Breast epithelium (tissue), 4 donors: ENCODE measurements around the gene MAMLD1. TPM values are rescaled to one million over a fixed set of nuclear protein-coding genes. Genes with fewer than 3 reads are reported as not detected.

ENCODE experiments used
- DNase-seq, 2 donors: peaks; one replicate each; pipeline ENCODE4 v3.0.0-alpha.2; 2019; ENCODE audit warnings: low spot score in 2 of 2
- H3K27ac ChIP-seq, 2 donors: fragments of 200-600 bp; sonication (generic) in 1 of 2; one replicate each; pipeline ENCODE4 v1.5.1; 2016 to 2019; ENCODE audit warnings: mild to moderate bottlenecking in 1 of 2
- H3K27me3 ChIP-seq, 2 donors: fragments of 200-600 bp; sonication (generic) in 1 of 2; one replicate each; pipeline versions ENCODE4 v1.5.1 to v1.6.0; 2017 to 2019; ENCODE audit warnings: control low read depth in 1 of 2, mild to moderate bottlenecking in 1 of 2
- H3K36me3 ChIP-seq: fragments of 200-600 bp; one replicate; pipeline ENCODE4 v1.5.1; 2019
- H3K4me1 ChIP-seq, 2 donors: fragments of 200-600 bp; sonication (generic); one replicate each; pipeline ENCODE4 v1.5.1; 2016 to 2019; ENCODE audit warnings: control low read depth in 1 of 2
- H3K4me3 ChIP-seq, 3 donors: fragments of 200-600 bp; sonication (generic); 1 replicate in 2 of 3; 2 replicates in 1 of 3; pipeline ENCODE4 v1.5.1; 2016 to 2019; ENCODE audit warnings: mild to moderate bottlenecking in 3 of 3, moderate library complexity in 2 of 3
- H3K9me3 ChIP-seq, 2 donors: fragments of 200-600 bp; sonication (generic) in 1 of 2; one replicate each; pipeline ENCODE4 v1.5.1; 2016 to 2019; ENCODE audit warnings: control low read depth in 1 of 2
- POLR2A ChIP-seq: fragments of 450-650 bp; IDR thresholded peaks from one replicate; pipeline ENCODE4 v1.6.1; 2016; ENCODE audit warnings: antibody characterized with exemption, mild to moderate bottlenecking, moderate library complexity
- POLR2AphosphoS5 ChIP-seq, 3 donors: sonication (generic); formaldehyde crosslinking; IDR thresholded peaks; one replicate each; pipeline ENCODE4 v1.6.1; 2017; ENCODE audit warnings: antibody characterized with exemption in 3 of 3
- intact Hi-C: fragments of 100-400 bp; cut with DNase I; formaldehyde crosslinking; loops from one replicate; pipeline ENCODE4 v1.15.1; 2023; ENCODE audit warnings: low total_unique reads
- total RNA-seq, 3 donors: library from RNA; depleted of rRNA; stranded (reverse); fragments of >200 nt; gene quantifications; one replicate each; pipeline ENCODE4 v1.1.0, GENCODE V29; 2016
- TF ChIP-seq, protein P1 (sequence below), 3 donors: fragments of 450-650 bp; IDR thresholded peaks; one replicate each; pipeline ENCODE4 v1.5.1; 2016 to 2017; ENCODE audit warnings: antibody characterized with exemption in 3 of 3, mild to moderate bottlenecking in 3 of 3, moderate library complexity in 3 of 3

Gene MAMLD1
- total RNA-seq, 3 donors from 2014 or later, result 2.3 to 14.7 (median 2.8) TPM

- Histone ChIP-seq H3K9me3 (peaks cover 0 to 15% of the 10 kb centered on the region in 2 donors), H3K4me1 (no peaks in the 10 kb centered on the region), H3K27me3 (peaks cover 0 to 17% of the 10 kb centered on the region in 2 donors), H3K27ac (no peak overlapping the region), H3K36me3 (no peaks in the 10 kb centered on the region), H3K4me3 (no peak overlapping the region)
- intact Hi-C loops, result no loop called here
- DNase-seq, result no peak
- TF ChIP-seq POLR2AphosphoS5 (IDR thresholded peaks at IDR 0.05) (no peak), POLR2A (no peak)
- TF ChIP-seq, protein P1, sequence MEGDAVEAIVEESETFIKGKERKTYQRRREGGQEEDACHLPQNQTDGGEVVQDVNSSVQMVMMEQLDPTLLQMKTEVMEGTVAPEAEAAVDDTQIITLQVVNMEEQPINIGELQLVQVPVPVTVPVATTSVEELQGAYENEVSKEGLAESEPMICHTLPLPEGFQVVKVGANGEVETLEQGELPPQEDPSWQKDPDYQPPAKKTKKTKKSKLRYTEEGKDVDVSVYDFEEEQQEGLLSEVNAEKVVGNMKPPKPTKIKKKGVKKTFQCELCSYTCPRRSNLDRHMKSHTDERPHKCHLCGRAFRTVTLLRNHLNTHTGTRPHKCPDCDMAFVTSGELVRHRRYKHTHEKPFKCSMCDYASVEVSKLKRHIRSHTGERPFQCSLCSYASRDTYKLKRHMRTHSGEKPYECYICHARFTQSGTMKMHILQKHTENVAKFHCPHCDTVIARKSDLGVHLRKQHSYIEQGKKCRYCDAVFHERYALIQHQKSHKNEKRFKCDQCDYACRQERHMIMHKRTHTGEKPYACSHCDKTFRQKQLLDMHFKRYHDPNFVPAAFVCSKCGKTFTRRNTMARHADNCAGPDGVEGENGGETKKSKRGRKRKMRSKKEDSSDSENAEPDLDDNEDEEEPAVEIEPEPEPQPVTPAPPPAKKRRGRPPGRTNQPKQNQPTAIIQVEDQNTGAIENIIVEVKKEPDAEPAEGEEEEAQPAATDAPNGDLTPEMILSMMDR (IDR thresholded peaks at IDR 0.05), result no peak
These were observed 177.8 kb downstream of the MAMLD1 start for GRCh38 chrX:150540965-150541364.

DNA sequence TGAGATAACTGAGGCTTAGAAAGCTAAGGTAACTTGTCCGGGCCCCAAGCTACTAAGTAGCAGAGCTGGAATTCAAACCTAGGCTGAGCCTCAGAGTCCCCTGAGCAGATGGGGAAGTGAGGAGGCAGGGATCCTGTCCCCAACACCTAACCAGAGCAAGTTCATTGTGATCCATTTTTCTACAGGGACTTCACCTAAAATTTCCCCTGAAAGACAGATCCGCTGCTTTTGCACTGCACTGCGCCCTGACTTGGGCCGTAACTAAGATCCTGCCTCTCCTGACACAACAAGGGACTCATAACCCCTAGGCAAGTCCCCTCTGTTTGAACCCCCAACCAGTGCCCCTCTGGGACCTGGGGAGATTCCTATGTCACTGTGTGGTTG, 179.7 kb downstream of the MAMLD1 start:
- no peaks in the 10 kb centered on the region for H3K9me3 ChIP-seq
- no peaks in the 10 kb centered on the region for H3K36me3 ChIP-seq
- no peak overlapping the region for H3K27ac ChIP-seq
- H3K4me3 ChIP-seq, result no peak overlapping the region
- H3K4me1 ChIP-seq, result no peaks in the 10 kb centered on the region
- DNase-seq, result no peak
- intact Hi-C loops, result no loop called here
- TF ChIP-seq, protein P1 (IDR thresholded peaks at IDR 0.05), result no peak
- TF ChIP-seq POLR2A, result no peak
- no peak for TF ChIP-seq POLR2AphosphoS5 (IDR thresholded peaks at IDR 0.05)
- H3K27me3 ChIP-seq, result peaks cover 0 to 21% of the 10 kb centered on the region in 2 donors

- intact Hi-C loops, result no loop called here
- TF ChIP-seq POLR2A (no peak), POLR2AphosphoS5 (IDR thresholded peaks at IDR 0.05) (no peak)
- TF ChIP-seq, protein P1 (IDR thresholded peaks at IDR 0.05), result no peak
- H3K4me3 ChIP-seq, result no peak overlapping the region
- no peaks in the 10 kb centered on the region for H3K9me3 ChIP-seq
- no peaks in the 10 kb centered on the region for H3K4me1 ChIP-seq
- no peak overlapping the region for H3K27ac ChIP-seq
- H3K36me3 ChIP-seq, result no peaks in the 10 kb centered on the region
- H3K27me3 ChIP-seq, result peaks cover 0 to 23% of the 10 kb centered on the region in 2 donors
- no peak for DNase-seq
These were observed 180.4 kb downstream of the MAMLD1 start for GRCh38 chrX:150543230-150544155.

DNA sequence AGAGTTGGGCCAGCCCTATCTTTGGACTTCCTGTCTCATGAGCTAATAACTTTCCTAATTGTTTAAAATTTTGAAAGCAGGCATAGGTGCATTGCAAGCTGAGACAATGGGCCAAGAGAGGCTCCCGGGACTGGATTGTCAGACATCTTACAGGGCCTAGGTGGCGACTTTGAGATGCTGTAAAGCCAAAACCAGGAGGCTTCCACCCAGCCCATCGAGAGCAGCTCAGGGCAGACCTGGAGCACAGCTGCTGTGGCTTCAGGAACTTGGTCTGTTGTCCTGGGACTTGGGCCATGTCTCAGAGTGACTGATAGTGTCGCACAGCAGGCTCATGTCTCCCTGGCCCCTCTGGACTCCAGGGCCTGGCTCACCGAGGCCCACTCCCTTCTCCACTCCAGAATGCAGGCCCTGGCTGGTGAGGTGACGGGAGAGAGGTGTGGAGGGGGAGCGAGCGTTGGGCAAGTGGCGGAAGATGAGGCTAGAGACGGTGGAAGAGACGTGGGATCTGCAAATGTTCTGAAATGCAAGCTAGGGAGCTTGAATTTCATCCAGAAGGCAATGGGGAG, 181.2 kb downstream of the MAMLD1 start:
- Histone ChIP-seq H3K4me1 (no peaks in the 10 kb centered on the region), H3K4me3 (no peak overlapping the region), H3K27ac (no peak overlapping the region), H3K27me3 (peaks cover 0 to 23% of the 10 kb centered on the region in 2 donors), H3K36me3 (no peaks in the 10 kb centered on the region), H3K9me3 (no peaks in the 10 kb centered on the region)
- TF ChIP-seq POLR2AphosphoS5 (IDR thresholded peaks at IDR 0.05), result no peak
- TF ChIP-seq, protein P1 (IDR thresholded peaks at IDR 0.05), result no peak
- no peak for TF ChIP-seq POLR2A
- intact Hi-C loops, result no loop called here
- DNase-seq, result no peak
